Fibroblast of lung (primary cell): ENCODE data around the gene SLMAP.

Source experiments
- EZH2 ChIP-seq: IDR thresholded peaks from 2 replicates; pipeline ENCODE4 v1.5.1; 2012; ENCODE audit warnings: low read length, control low read depth, mild to moderate bottlenecking; ENCODE audit errors: missing control alignments
- TF ChIP-seq, protein P1 (sequence below), 2 donors: IDR thresholded peaks in 1 of 2; conservative IDR thresholded peaks in 1 of 2; 1 replicate in 1 of 2; 2 replicates in 1 of 2; pipeline ENCODE4 v1.5.1; 2011 to 2012; ENCODE audit warnings: low read length in 2 of 2, control low read depth in 1 of 2, inconsistent platforms in 1 of 2, low read depth in 1 of 2, mild to moderate bottlenecking in 1 of 2

DNA sequence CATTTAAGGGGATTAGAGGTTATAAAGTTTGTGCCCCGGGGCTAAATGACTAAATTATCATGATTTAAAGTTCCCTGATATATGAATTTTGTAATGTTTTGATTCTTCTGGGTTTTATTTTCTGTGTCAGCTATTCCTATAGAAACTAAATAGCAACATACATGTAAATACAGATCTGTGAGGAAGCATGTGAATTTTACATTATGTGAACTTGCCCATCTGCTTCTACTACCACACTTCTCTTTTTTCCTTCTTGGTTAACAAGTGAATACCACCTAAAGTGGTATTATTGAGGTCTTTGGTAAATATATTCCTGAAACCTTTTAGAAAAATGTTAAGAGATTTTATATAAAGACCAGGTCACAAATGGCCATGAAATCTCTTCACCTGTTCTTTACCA lies 29.3 kb downstream of the SLMAP start:
- TF ChIP-seq, protein P1, sequence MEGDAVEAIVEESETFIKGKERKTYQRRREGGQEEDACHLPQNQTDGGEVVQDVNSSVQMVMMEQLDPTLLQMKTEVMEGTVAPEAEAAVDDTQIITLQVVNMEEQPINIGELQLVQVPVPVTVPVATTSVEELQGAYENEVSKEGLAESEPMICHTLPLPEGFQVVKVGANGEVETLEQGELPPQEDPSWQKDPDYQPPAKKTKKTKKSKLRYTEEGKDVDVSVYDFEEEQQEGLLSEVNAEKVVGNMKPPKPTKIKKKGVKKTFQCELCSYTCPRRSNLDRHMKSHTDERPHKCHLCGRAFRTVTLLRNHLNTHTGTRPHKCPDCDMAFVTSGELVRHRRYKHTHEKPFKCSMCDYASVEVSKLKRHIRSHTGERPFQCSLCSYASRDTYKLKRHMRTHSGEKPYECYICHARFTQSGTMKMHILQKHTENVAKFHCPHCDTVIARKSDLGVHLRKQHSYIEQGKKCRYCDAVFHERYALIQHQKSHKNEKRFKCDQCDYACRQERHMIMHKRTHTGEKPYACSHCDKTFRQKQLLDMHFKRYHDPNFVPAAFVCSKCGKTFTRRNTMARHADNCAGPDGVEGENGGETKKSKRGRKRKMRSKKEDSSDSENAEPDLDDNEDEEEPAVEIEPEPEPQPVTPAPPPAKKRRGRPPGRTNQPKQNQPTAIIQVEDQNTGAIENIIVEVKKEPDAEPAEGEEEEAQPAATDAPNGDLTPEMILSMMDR (conservative IDR thresholded peaks at IDR 0.05 in 1 of 2, IDR thresholded peaks at IDR 0.05 in 1 of 2; ENCODE audit: low read depth in 1 of 2, low read length in 2 of 2) = no peak
- no peak for TF ChIP-seq EZH2
